HG02938 (cell line): ENCODE results near the gene GNA12.
"Not testable (repeated sequence)": the region's sequence is repeated elsewhere in the genome, so short reads cannot be mapped to it uniquely, and the experiment has no call there.

Experiments used
- ATAC-seq: cut with Tn5 transposase; IDR thresholded peaks from one replicate; pipeline ENCODE4 v1.9.1; 2021; ENCODE audit warnings: mild to moderate bottlenecking, moderate library complexity; ENCODE audit not compliant: unreplicated experiment

GNA12 gene

DNA sequence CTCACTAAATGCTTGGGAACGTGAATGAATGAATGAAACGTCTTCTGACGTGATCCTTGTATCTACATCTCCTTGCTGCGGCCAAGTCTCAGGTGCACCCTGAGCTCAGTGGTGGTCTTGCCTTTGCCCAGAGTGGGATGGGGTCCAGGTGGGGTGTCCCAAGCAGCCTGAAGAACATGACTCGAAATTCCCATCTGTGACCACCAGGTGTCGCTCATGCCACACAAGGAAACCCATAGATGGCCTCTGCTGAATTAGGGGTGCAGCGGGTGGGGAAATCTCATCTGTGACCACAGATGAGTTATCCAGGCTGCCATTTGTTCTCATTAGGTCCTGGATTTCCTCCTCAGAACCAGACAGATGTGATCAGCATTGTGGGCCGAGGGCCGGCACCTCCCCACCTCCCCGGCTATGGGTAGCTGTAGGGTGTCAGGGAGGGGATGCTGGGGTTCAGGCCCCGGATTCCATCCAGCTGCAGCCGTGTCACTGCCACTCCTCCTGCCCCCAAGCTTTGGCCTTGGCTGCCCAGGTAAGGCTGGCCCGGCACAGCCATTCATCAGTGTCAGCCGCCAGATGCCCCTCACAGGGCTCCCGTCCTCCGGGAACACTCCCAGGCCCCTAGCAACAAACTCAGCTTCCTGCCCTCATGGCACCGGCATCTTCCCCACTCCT is 21.0 kb upstream of the GNA12 start:
- ATAC-seq, result no peak

DNA sequence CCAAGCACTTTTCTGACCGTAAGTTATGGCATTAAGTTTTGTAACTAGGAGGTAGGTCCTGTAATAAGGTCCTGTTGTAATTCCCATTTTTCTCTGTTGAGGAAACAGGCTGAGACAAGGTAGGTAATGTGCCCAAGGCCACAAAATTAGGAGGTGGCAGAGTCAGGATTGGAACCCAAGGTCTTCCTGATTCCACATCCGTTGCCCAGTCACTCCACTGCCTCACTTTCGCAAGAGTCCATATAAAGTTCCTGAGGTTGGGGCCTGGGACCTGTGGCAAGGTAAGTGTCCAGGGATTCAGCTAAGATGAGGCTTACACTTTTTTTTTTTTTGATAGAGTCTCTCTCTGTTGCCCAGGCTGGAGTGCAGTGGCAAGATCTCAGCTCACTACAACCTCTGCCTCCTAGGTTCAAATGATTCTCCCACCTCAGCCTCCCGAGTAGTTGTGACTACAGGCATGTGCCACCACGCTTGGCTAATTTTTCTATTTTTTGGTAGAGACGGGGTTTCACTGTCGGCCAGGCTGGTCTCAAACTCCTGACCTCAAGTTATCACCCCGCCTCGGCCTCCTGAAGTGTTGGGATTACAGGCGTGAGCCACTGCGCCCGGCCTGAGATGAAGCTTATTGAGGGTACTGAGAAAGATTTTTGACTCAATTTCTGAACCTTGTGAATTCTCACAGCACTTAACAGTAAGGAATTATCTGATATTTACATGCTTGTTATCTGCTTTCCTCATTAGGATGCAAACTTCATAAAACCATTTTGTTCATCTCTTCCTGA is 20.3 kb upstream of the GNA12 start:
- ATAC-seq, result no peak

DNA sequence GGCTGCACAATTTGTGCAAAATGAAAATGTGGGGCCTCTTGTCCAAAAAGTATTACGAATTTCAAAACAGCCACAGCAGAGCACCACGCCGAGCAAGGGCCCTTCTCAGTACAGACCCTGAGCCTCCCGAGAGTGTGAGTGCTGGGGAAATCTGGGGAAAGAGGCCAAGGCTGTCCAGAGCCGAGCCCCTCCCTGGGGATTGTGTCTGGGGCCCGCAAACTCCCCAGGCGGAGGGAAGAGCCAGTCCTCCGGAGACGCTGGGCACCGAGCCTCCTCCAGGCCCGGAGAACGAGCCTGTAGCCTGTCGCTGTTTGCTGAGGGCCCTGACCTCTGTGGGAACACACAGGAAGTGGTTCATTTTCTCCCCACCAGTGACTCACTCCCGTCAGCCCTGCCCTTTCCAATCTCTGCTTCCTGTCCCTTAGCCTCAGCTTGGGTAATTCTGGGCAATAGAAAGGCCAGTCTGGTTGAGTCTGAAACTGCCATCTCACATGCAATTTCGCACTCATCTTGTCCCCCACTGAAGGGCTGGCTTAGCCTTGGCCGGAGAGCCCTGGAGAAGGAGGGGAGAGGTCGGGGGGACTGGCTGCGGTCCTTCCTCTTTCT is 19.5 kb upstream of the GNA12 start:
- peak; percentile 94 for ATAC-seq

DNA sequence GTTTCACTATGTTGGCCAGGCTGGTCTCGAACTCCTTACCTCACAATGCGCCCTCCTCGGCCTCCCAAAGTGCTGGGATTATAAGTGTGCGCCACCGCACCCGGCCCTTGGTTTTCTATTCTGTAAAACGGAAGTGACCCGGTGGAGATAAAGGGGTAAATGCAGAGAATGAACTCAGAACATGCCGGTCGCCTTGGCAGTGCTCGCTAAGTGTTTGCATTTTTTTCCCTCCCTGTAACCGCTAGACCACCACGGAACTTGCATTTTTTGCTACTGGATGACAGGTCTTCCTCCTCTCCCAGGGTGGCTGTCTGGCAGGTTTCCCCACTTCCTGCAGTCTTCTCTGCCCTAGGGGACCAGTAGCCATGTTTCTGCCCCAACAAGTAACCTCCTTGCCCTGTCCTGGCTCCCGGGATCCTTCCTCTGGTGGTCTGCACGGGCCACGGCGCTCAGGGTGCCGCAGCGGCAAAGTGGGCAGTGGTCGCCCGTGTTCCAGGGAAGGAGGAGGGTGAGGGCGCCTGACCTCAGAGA is 18.8 kb upstream of the GNA12 start:
- ATAC-seq, result no peak

DNA sequence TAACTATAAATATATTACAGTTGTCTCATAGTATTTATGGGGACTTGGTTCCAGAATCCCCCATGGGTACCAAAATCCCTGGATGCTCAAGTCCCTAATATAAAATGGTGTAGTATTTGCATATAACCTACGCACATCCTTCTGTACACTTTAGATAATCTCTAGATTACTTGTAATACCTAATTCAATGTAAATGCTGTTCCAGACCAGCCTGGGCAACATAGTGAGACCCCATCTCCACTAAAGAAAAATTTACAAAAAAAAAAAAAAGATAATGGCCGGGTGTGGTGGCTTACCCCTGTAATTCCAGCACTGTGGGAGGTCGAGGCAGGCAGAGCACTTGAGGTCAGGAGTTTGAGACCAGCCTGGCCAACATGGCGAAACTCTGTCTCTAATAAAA is 17.4 kb upstream of the GNA12 start:
- ATAC-seq, result no peak

DNA sequence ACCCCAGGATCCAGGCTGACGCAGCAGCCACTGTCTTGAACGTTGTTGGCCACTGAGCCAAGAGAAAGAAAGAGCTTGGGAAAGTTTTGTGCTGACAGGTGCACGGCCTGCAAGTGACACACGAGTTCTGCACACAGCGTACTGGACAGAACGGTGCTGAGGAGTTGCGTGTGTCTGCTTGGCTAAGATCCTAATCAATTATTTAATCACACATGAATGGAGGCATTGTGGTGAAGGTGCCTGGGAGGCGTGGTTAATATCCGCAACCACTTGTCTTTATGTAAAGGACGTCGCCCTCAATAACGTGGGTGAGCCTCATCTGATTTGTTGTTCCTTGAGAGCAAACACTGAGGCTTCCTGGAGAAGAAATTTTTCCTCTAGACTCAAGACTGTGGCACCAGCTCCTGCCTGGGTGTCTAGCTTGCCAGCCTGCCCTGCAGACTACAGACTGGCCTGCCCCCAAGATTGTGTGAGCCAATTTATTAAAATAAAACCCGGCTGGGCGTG is 16.6 kb upstream of the GNA12 start:
- ATAC-seq, result no peak

DNA sequence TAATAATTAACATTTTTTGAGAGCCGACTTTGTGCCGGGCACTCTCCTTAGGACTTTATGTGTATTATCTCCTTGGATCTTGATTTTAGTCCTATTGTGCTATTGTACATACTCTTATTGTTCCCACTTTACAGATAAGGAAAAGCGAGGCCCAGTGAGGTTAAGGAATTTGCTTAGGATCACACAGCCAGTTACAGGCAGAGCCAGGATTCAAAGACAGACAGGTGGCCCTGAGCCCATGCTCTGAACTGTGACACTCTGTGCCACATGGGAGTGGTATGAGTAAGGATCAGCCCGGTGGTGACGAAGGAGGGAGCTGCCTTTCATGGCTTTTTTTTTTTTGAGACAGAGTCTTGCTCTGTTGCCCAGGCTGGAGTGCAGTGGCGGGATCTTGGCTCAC is 15.8 kb upstream of the GNA12 start:
- ATAC-seq, result no peak

DNA sequence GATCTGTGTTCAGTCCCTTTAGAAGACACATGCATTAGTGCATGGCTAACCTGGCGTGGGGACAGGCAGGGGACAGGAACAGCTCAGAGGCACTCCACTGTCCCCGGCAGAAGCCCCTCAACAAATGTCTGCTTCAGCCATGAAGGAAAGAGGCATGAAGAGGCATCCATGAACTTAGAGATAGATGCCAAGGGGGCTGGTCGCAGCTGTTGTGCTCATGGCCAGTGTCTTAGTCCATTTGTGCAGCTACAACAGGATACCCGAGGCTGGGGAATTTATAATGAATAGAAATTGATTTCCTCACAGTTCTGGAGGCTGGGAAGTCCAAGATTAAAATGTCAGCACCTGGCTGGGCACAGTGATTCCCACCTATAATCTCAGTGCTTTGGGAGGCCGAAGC is 14.5 kb upstream of the GNA12 start:
- no peak for ATAC-seq

DNA sequence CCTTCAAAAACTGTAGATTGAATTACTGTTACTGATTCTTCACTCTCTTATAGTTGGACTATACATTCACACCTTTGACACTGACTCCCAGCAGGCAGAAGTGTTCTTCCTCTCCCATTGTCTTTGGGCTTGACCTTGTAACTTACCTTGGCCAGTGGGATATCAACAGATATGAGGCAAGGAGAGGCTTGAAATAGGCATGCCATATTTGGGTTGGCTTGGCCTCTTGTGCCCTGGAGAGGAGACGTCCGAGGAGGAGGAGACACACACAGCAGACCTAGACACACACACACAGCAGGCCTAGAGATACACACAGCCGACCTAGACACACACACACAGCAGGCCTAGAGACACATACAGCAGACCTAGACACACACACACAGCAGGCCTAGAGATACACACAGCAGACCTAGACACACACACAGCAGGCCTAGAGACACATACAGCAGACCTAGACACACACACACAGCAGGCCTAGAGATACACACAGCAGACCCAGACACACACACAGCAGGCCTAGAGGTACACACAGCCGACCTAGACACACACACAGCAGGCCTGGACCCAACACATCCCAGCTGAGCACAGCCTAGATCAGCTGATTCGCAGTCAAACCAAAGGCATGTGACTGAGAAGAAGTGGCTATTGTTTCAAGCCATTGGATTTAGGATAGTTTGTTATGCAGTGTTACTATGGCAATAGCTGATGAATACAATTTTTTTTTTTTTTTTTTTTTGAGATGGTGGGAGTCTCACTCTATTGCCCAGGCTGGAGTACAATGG is 12.5 kb upstream of the GNA12 start:
- ATAC-seq, result no peak

DNA sequence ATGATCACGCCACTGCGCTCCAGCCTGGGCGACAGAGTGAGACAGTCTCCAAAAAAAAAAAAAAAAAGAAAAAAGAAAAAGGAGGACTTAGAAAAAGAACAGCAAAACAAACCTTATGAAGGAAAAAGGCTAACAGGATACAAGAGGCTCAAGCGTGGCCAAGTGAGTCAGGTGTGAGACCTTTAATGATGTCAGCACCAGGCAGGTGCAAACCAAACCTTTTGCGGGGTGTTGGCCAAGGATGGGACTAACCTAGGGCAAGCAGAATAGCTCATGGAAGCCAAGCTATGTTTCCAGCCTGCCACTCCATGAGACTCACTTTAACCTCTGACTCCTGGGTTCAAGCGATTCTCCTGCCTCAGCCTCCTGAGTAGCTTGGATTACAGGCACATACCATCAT is 11.3 kb upstream of the GNA12 start:
- ATAC-seq, result no peak

DNA sequence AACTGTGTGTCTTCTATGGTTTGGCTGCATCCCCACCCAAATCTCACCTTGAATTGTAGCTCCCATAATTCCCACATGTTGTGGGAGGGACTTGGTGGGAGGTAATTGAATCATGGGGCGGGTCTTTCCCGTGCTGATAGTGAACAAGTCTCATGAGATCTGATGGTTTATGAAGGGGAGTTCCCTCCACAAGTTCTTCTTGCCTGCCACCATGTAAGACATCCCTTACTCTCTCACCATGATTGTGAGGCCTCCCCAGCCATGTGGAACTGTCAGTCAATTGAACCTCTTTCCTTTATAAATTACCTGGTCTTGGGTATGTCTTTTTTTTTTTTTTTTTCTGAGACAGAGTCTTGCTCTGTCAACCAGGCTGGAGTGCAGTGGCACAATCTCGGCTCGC is 9.4 kb upstream of the GNA12 start:
- not testable (repeated sequence) for ATAC-seq

DNA sequence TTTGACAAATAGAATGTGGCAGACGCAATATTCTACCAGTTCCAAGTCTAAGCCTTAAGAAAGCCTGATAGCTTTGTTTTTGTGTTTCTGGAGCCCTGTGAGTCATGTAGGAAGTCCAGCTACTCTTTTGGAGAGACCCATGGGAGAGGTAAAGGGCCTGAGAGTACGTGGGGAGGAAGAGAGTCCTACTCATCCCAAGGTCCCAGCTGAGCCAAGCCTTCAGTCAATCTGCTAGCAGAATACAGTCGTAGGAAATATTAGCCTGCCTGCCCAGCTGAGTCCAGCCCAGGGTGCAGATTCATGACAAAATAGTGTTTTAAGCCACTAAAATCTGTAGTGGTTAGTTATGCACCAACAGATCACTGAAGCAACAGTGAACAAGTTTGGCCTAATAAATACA is 9.0 kb upstream of the GNA12 start:
- ATAC-seq, result no peak

DNA sequence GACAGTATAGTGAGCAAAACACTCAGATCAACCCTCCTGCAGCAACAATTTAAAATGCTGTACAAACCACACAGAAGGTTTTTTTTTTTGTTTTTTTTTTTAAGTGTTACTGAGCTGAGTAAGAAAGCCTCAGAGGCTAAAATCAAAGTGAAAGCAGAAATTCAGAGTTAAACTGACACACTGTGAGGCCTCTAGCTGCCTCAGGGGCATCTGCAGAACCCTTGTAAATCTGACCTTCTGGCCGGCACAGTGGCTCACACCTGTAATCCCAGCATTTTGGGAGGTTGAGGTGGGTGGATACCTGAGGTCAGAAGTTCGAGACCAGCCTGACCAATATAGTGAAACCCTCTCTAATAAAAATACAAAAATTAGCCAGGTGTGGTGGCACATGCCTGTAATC is 7.4 kb upstream of the GNA12 start:
- ATAC-seq, result peak; percentile 76

DNA sequence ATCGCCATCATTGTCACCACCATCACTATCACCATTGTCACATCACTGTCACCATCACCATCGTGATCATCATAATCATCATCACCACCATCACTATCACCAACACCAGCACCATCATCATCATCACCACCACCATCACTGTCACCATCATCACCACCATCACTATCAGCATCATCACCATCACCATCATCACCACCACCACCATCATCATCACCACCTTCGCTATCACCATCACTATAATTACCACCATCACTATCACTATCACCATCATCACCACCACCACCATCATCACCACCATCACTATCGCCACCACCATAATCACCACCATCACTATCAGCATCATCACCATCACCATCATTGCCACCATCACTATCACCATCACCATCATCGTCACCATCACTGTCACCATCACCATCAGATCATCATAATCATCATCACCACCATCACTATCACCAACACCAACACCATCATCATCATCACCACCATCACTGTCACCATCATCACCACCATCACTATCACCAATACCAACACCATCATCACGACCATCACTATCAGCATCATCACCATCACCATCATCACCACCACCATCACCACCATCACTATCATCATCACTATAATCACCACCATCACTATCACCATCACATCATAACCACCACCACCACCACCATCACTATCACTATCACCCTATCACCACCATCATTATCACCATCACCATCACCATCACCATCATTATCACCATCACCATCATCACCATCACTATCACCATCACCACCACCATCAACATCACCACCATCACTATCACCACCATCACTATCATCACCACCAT is 6.0 kb upstream of the GNA12 start:
- ATAC-seq, result no peak

DNA sequence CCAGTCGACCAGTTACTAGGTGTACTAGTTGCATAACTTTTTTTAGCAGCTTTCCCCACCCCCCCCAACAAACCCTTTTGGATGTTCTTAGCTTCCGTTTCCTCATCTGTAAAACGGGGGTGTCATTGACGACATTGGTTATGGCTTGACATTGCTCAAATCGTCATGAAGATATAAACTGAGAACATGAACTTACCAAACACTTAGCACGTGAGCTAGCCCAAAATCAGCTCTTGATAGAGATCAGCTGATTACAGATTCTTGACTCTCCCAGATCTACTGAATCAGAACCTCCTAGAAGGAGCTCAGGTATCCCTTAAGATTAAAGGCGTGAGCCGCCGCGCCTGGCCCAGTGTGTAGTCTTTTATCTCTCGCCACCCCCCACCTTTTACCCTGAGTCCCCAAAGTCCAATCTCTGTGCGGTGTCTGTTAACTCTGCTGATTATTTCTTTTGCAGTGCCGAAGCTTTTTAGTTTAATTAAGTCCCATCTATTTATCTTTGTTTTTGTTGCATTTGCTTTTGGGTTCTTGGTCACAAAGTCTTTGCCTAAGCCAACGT is 1.0 kb upstream of the GNA12 start:
- ATAC-seq, result no peak

DNA sequence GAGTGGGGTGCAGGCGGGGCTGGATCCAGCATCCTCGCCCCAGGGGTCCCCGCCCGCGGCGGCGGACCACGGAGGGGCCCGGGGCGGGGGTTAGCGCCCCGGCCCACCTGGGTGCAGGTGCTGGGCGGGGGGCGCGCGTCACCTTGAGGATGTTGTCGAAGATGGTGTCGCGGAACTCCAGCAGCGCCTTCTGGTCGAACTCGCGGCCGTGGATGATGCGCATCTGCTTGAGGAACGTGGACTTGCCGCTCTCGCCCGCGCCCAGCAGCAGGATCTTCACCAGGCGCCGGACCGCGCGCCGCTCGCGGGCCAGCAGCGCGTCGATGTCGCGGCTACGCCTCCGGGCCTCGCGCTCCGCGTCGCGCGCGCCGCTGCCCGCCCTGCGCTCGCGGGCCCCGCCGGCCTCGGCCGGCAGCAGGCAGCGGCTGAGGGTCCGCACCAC is 376 bp downstream of the GNA12 start:
- ATAC-seq, result peak; percentile 8

DNA sequence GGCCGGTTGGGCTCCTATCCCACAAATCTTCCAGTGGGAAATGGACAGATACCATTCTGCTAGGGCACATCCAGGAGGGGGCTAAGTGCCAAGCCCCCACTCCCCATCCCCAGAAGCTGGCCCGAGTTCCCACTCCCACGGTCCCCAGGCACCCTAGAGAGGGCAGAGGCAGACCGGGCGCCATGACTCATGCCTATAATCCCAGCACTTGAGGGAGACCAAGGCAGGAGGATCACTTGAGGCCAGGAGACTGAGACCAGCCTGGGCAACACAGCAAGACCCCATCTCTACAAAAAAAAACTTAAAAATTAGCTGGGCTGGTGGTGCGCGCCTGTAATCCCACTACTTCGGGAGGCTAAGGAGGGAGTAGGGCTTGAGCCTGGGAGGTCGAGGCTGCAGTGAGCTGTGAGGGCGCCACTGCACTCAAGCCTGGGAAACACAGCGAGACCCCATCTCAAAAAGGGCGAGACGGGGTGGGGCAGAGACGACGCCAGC is 870 bp downstream of the GNA12 start:
- ATAC-seq, result no peak

DNA sequence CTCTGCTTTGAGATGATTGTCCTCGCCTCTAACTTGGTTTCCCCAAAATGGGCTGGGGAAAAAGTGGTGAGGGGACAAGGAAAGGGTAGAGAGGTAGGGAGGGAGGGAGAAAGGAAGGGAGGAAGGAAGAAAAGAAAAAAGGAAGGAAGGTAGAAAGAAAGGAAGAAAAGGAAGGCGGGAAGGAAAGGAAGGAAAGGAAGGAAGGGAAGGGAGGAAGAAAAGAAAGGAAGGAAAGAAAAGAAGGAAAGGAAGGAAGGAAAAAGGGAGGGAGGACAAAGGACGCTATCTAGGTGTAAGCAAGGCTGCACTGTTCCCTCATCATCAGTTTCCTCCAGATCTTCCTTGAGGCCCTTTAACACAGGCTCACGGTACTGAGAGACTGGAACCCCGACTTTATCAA is 2.2 kb downstream of the GNA12 start:
- ATAC-seq, result no peak

DNA sequence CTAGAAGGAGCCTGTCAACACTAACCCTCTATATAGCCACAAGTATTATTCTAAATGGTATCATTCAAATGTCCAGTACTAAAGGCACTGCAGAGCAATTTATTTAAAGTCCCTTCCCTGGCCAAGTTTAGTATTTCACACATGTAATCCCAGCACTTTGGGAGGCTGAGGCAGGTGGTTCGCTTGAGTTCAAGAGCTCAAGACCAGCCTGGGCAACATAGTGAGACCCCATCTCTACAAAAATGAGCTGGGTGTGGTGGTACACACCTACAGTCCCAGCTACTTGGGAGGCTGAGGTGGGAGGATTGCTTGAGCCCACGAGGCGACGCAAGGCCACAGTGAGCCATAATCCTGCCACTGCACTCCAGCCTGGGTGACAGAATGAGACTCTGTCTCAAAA is 3.6 kb downstream of the GNA12 start:
- ATAC-seq, result no peak
